GM18520 (cell line): ENCODE data around the gene TGFBR3.
"Not testable (repeated sequence)": the region's sequence is repeated elsewhere in the genome, so short reads cannot be mapped to it uniquely, and the experiment has no call there.

Experiments used
- ATAC-seq: cut with Tn5 transposase; IDR thresholded peaks from one replicate; pipeline ENCODE4 v1.9.1; 2021; ENCODE audit not compliant: unreplicated experiment

Gene TGFBR3

DNA sequence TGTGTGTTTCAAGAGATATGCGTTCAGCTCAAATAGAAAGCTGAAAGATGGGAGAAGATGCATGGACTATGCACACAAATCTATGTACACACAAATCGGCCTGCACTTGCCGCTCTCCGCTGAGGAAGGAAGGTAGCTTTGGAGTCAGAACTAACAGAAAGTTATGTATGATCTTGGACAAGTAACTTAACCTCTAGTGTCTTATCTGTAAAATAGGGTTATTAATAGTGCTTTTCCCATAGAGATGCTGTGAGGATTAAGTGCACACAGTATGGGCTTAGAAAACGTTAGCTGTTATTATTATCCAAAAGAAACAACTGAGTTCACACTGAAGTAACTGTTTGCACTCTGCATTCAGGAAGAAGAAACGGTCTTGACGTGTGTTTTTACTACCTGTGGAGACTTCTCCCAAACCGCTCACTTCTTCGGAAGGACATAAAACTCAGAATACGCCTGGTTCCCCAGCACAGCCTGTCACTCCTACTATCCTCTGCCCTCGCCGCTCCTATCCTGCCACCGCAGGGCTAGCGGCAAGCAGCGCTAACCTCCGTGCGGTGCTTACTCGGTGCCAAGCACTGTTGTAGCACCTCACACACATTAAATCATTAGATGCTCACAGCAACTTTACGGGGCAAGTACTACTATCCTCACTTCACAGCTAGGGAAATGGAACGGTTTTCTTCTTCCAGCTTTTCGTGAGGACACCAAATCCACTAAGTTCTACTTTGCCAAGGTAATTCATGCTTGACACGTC, 1.3 kb downstream of the TGFBR3 start:
- no peak for ATAC-seq

- ATAC-seq = no peak
Observed at GRCh38 chr1:91883470-91883869, 2.5 kb downstream of the TGFBR3 start.

GRCh38 chr1:91881280-91881679, 4.7 kb downstream of the TGFBR3 start:
- no peak for ATAC-seq

DNA sequence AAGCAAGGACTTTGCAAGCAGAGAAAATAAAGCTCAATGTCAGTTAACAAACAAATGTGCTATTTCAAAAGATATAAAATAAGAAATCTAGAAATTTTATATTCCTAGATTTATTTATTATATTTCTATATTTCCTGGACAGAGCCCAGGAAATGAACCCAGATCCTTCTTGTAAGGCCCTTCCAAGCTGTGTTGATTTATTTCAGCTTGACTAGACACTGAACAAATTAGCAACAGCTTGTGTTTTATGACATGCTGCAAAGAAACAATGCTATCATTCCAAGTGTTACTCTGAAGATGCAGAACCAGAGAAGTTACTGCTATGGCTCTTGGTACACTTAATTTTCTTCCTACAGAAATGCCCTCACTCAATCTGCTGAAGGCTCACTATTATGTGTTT, 6.2 kb downstream of the TGFBR3 start:
- no peak for ATAC-seq

- no peak for ATAC-seq
Observed at GRCh38 chr1:91877574-91878208, 8.3 kb downstream of the TGFBR3 start.

DNA sequence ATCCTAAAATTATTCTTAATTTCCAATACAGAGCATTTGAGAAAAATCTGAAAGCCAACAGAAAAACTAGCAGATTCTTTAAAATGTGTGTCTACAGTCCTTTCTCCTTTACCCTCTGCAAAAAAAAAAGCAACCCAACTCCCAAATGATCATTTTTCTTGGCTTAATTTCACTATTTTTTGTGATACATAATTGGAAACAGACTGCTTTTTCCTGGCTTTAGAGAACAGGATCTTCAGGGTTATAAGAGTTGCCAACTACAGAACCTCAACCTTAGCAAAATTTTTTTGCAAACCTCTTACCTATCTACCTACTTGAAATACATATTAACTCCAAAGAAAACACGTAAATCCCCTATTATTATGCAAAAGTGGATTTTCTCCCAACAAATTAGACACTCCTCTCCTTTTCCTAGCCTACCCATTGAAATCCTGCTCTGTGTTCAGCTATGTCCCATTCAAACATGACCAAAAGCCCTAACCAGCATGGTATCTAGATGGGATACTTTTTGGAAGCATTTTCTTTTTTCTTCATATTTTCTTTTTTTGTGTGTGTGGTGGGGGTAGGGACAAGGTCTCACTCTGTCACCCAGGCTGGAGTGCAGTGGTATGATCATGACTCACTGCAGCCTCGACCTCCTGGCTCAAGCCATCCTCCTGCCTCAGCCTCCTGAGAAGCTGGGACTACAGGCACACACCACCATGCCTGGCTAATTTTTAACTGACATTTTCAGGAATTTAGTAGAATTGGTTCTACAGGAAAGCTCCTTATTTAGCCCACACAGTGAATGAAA, 9.0 kb downstream of the TGFBR3 start:
- no peak for ATAC-seq

- peak; percentile 91 for ATAC-seq
Observed at GRCh38 chr1:91876040-91876470, 9.9 kb downstream of the TGFBR3 start.

GRCh38 chr1:91874167-91874566, 11.8 kb downstream of the TGFBR3 start:
- ATAC-seq = no peak

GRCh38 chr1:91872559-91873081, 13.3 kb downstream of the TGFBR3 start:
- ATAC-seq = no peak

GRCh38 chr1:91872000-91872399, 14.0 kb downstream of the TGFBR3 start:
- no peak for ATAC-seq

DNA sequence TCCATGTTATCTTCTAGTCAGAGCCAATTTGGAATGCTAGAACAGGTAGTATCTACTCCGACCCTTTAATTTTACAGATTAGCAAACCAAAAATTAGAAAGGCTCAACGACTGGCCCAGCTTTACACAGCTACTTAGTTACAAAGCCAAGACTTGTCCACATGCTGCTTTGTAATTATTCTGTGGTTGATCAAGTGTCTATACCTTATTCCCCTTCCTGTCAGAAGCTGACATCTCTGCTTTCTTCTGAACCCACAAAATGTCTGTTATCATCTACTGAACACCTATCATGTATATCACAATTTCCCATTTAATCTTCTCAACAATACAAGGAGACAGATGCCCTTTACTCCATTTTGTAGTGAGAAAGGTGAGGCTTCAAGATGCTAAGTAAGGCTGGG, 15.6 kb downstream of the TGFBR3 start:
- no peak for ATAC-seq

GRCh38 chr1:91866425-91866824, 19.5 kb downstream of the TGFBR3 start:
- no peak for ATAC-seq

DNA sequence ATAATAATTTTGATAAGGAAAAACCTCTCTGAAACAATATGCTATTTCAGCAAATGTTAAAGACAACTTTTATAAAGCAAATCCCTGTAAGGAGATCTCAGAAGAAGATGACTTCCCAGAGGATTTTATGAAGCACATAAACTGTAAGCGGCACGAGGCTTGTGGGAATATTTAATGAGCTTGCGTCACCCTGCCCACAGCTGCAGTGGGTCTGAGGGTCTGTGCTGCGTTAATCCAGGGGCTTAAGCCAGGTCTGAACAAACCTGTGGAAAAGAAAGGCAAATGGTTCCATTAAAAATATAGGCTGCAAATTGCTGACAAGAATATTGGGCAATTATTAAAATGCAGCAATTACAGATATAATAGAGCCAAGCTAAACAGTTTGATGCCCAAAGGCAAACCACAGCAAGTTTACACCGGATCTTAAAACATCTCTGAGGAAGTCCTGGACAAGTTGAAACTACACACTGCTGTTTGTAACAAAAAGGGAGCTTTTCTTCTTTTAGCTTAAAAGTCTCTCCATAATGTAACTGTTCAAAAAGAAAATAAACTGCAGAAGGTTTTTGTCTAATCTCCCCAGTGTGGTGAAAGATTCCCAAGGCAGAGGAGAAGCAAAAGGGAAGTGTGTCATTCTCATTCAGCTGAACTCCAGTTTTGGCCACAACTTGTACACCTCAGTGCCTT, 21.8 kb downstream of the TGFBR3 start:
- ATAC-seq = no peak

DNA sequence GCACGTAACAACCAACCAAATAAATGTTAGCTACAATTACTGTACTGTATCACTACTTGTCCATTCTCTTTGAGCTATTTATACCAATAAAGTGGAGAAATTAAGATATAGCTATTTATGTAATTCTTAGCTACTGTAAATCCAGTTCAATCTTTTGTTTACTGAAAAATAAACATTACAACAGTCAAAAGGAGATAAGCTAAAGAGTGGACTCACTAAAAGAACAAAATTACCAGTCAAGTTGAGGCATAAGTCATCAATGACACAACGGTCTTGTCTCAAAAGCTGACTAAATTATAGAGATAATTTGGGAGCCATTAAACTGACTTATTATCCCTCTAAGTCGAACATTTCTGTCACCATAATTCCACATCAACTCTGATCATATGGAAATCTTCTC, 22.5 kb downstream of the TGFBR3 start:
- no peak for ATAC-seq

GRCh38 chr1:91862120-91862519, 23.8 kb downstream of the TGFBR3 start:
- no peak for ATAC-seq

DNA sequence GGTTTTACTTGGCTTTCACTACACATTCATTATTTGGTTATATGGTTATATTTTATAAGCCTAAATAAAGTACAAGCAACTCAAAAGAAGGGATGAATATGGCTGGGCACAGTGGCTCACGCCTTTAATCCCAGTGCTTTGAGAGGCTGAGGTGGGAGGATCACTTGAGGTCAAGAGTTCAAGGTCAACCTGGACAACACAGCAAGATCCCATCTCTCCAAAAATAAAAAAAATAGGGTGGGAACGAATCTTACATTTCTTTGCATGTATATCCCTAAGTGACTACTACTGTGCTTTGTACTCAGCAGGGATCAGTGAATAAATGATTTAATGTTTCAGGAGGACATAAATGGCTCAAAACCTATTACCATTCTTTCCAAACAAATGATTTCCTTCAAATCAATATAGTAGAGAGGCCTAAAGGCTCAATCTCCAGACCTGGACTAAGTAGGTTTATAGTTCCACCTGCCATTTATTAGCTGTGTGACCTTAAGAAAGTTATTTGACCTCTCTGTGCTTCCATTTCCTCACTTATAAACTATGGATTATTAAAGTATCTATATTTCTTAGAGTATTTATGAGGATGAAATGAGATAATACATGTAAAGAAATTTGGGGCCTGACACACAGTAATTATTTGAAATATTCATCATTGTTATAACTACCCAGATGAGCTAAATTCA, 28.3 kb downstream of the TGFBR3 start:
- no peak for ATAC-seq

DNA sequence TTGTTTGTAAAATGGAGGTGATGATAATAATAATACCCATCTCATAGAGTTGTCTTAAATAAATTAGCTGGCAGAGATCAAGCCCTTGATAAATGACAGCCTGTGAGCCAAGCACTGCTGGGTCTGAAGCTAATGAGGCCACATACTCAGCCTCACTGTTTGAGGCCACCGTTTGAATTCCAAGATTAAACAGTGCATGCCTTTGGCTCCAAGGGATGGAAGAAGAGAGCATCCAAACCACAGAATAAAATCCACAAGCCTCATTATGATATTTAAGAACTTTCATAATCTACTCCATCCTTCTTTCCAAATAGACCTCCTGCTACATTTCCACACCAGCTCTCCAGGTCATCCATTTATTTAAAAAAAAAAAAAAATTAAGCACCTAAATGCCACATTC, 29.0 kb downstream of the TGFBR3 start:
- ATAC-seq = no peak

GRCh38 chr1:91854852-91855534, 31.0 kb downstream of the TGFBR3 start:
- no peak for ATAC-seq

DNA sequence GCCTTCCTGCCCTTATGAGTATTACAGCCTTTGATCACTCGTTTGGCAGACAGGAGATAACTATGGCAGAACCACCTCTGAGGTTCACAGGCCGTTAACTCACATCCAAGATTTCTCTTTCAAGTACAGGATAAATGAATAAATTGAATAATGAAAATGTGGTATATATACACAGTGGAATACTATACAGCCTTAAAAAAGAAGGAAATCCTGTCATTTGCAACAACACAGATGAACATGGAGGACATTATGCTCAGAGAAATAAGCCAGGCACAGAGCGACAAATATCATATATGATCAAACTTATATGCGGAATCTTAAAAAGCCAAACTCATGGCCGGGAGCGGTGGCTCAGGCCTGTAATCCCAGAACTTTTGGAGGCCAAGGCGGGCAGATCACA, 32.6 kb downstream of the TGFBR3 start:
- ATAC-seq = no peak

GRCh38 chr1:91852011-91852410, 33.9 kb downstream of the TGFBR3 start:
- ATAC-seq = not testable (repeated sequence)
